Activated T-helper 1 cell treated with anti-CD3 and anti-CD28 coated beads, Interleukin-12 subunit alpha, Interleukin-12 subunit beta, Interleukin-2, Interleukin-4 antibody, amounts not matched to agents 30 ng/mL and 10 ng/mL and 1 ng/mL, durations not matched to agents 14 hours and 24 hours and 36 hours (primary cell): ENCODE data around the gene EPHX1. TPM values are rescaled to one million over a fixed set of nuclear protein-coding genes. Genes with fewer than 3 reads are reported as not detected.
"Not testable (repeated sequence)": the region's sequence is repeated elsewhere in the genome, so short reads cannot be mapped to it uniquely, and the experiment has no call there.

ENCODE experiments used
- DNase-seq: peaks from one replicate; pipeline ENCODE4 v3.0.0; 2021; ENCODE audit warnings: low spot score
- H3K27ac Mint-ChIP-seq: one replicate; pipeline ENCODE4 v1.8.0; 2021; ENCODE audit warnings: mild to moderate bottlenecking, mixed read lengths
- H3K27me3 Mint-ChIP-seq: one replicate; pipeline ENCODE4 v1.8.0; 2022; ENCODE audit warnings: mild to moderate bottlenecking, moderate library complexity, mixed read lengths; ENCODE audit not compliant: insufficient read depth
- H3K36me3 Mint-ChIP-seq: one replicate; pipeline ENCODE4 v1.8.0; 2021; ENCODE audit warnings: low read depth, mixed read lengths
- H3K4me1 Mint-ChIP-seq: one replicate; pipeline ENCODE4 v1.8.0; 2021; ENCODE audit warnings: low read depth, mixed read lengths
- H3K4me3 Mint-ChIP-seq: one replicate; pipeline ENCODE4 v1.8.0; 2021; ENCODE audit warnings: mild to moderate bottlenecking, moderate library complexity, mixed read lengths
- H3K9me3 Mint-ChIP-seq: one replicate; pipeline ENCODE4 v1.8.0; 2021; ENCODE audit warnings: mixed read lengths
- intact Hi-C: fragments of 100-400 bp; cut with micrococcal nuclease; formaldehyde crosslinking; loops from one replicate; pipeline ENCODE4 v1.15.1; 2024
- total RNA-seq: library from RNA; stranded (reverse); gene quantifications from 2 replicates; pipeline ENCODE4 v1.2.3, GENCODE V29; 2022

The EPHX1 gene
- 1.0 and 1.6 TPM in 2 replicates for total RNA-seq

- peaks cover 7% of the 10 kb centered on the region for H3K4me1 Mint-ChIP-seq
- H3K9me3 Mint-ChIP-seq: no peaks in the 10 kb centered on the region
- H3K27ac Mint-ChIP-seq: no peak within 1 kb of the TSS
Observed at GRCh38 chr1:225809842-225810578, at the start of gene EPHX1. TSS of gene EPHX1 (plus strand) at chr1:225810124. CDS start at chr1:225828730, 18,606 bp downstream.

GRCh38 chr1:225760531-225760930 lies 49.4 kb upstream of the EPHX1 start:
- Mint-ChIP-seq H3K9me3 (no peaks in the 10 kb centered on the region), H3K4me3 (no peak overlapping the region), H3K27me3 (peaks cover 9% of the 10 kb centered on the region), H3K36me3 (no peaks in the 10 kb centered on the region), H3K4me1 (peaks cover 1% of the 10 kb centered on the region), H3K27ac (no peak overlapping the region)
- intact Hi-C loops: no loop called here
- no peak for DNase-seq

More at GRCh38 chr1:225809842-225810578, at the start of gene EPHX1:
- intact Hi-C loops: loop anchor here (1.0 kb wide), 2 partner anchors 33 to 87 kb away; partner anchors contain the start of gene SRP9
- H3K36me3 Mint-ChIP-seq: no peaks in the 10 kb centered on the region
- DNase-seq: peak; percentile 67
- peak within 1 kb of the TSS; percentile 87 for H3K4me3 Mint-ChIP-seq
- peaks cover 22% of the 10 kb centered on the region for H3K27me3 Mint-ChIP-seq

- H3K9me3 Mint-ChIP-seq, H3K27ac Mint-ChIP-seq, H3K4me3 Mint-ChIP-seq, DNase-seq, H3K36me3 Mint-ChIP-seq, H3K4me1 Mint-ChIP-seq, intact Hi-C loops: not testable (repeated sequence)
- peaks cover 12% of the 10 kb centered on the region for H3K27me3 Mint-ChIP-seq
Observed at GRCh38 chr1:225761395-225761794, 48.5 kb upstream of the EPHX1 start.

- no peak for DNase-seq
- no peak overlapping the region for H3K27ac Mint-ChIP-seq
- no peak overlapping the region for H3K4me3 Mint-ChIP-seq
- intact Hi-C loops: no loop called here
- H3K4me1 Mint-ChIP-seq: no peaks in the 10 kb centered on the region
- no peaks in the 10 kb centered on the region for H3K36me3 Mint-ChIP-seq
- H3K9me3 Mint-ChIP-seq: no peaks in the 10 kb centered on the region
- H3K27me3 Mint-ChIP-seq: peaks cover 12% of the 10 kb centered on the region
Observed at GRCh38 chr1:225762002-225762441, 47.9 kb upstream of the EPHX1 start.

- H3K27me3 Mint-ChIP-seq: peaks cover 11% of the 10 kb centered on the region
- no peak overlapping the region for H3K4me3 Mint-ChIP-seq
- H3K9me3 Mint-ChIP-seq: no peaks in the 10 kb centered on the region
- intact Hi-C loops: no loop called here
- no peaks in the 10 kb centered on the region for H3K36me3 Mint-ChIP-seq
- H3K4me1 Mint-ChIP-seq: no peaks in the 10 kb centered on the region
- no peak for DNase-seq
- H3K27ac Mint-ChIP-seq: no peak overlapping the region
Observed at GRCh38 chr1:225762444-225762843, 47.5 kb upstream of the EPHX1 start.

GRCh38 chr1:225763716-225764548 lies 46.0 kb upstream of the EPHX1 start:
- Mint-ChIP-seq H3K36me3 (no peaks in the 10 kb centered on the region), H3K27me3 (peaks cover 6% of the 10 kb centered on the region), H3K4me1 (no peaks in the 10 kb centered on the region), H3K27ac (no peak overlapping the region), H3K4me3 (no peak overlapping the region), H3K9me3 (no peaks in the 10 kb centered on the region)
- intact Hi-C loops: no loop called here
- no peak for DNase-seq

GRCh38 chr1:225765982-225766674 lies 43.8 kb upstream of the EPHX1 start:
- DNase-seq: no peak
- no peak overlapping the region for H3K27ac Mint-ChIP-seq
- no peak overlapping the region for H3K4me3 Mint-ChIP-seq
- no peaks in the 10 kb centered on the region for H3K9me3 Mint-ChIP-seq
- intact Hi-C loops: no loop called here
- no peaks in the 10 kb centered on the region for H3K4me1 Mint-ChIP-seq
- H3K27me3 Mint-ChIP-seq: peaks cover 5% of the 10 kb centered on the region
- H3K36me3 Mint-ChIP-seq: no peaks in the 10 kb centered on the region

- H3K27me3 Mint-ChIP-seq: peaks cover 5% of the 10 kb centered on the region
- DNase-seq: no peak
- H3K4me1 Mint-ChIP-seq: no peaks in the 10 kb centered on the region
- no peak overlapping the region for H3K27ac Mint-ChIP-seq
- H3K36me3 Mint-ChIP-seq: no peaks in the 10 kb centered on the region
- intact Hi-C loops: no loop called here
- no peaks in the 10 kb centered on the region for H3K9me3 Mint-ChIP-seq
- no peak overlapping the region for H3K4me3 Mint-ChIP-seq
Observed at GRCh38 chr1:225766967-225767633, 42.8 kb upstream of the EPHX1 start.

- Mint-ChIP-seq H3K4me1 (no peaks in the 10 kb centered on the region), H3K4me3 (no peak overlapping the region), H3K27ac (no peak overlapping the region), H3K27me3 (peaks cover 5% of the 10 kb centered on the region), H3K36me3 (no peaks in the 10 kb centered on the region), H3K9me3 (no peaks in the 10 kb centered on the region)
- intact Hi-C loops: no loop called here
- no peak for DNase-seq
Observed at GRCh38 chr1:225767634-225768540, 42.0 kb upstream of the EPHX1 start.

GRCh38 chr1:225768662-225769426 lies 41.1 kb upstream of the EPHX1 start:
- no peak overlapping the region for H3K27ac Mint-ChIP-seq
- peaks cover 5% of the 10 kb centered on the region for H3K27me3 Mint-ChIP-seq
- H3K4me3 Mint-ChIP-seq: no peak overlapping the region
- H3K4me1 Mint-ChIP-seq: no peaks in the 10 kb centered on the region
- no peaks in the 10 kb centered on the region for H3K36me3 Mint-ChIP-seq
- no peak for DNase-seq
- intact Hi-C loops: no loop called here
- H3K9me3 Mint-ChIP-seq: no peaks in the 10 kb centered on the region

- H3K9me3 Mint-ChIP-seq: no peaks in the 10 kb centered on the region
- H3K4me3 Mint-ChIP-seq: no peak overlapping the region
- H3K4me1 Mint-ChIP-seq: peaks cover under 1% of the 10 kb centered on the region
- no peak for DNase-seq
- no peaks in the 10 kb centered on the region for H3K36me3 Mint-ChIP-seq
- no peak overlapping the region for H3K27ac Mint-ChIP-seq
- peaks cover 5% of the 10 kb centered on the region for H3K27me3 Mint-ChIP-seq
- intact Hi-C loops: loop anchor here (10.0 kb wide), 2 partner anchors 295 to 635 kb away; partner anchors contain the start of genes H3-3A and PARP1
Observed at GRCh38 chr1:225769687-225770086, 40.2 kb upstream of the EPHX1 start.
